Fibroblast of upper back skin (primary cell): ENCODE measurements around the gene IFITM1.
A peak's percentile ranks its signal among the peaks of the same experiment; 100 is the strongest.
"Not testable (repeated sequence)": the region's sequence is repeated elsewhere in the genome, so short reads cannot be mapped to it uniquely, and the experiment has no call there.

Experiments
- DNase-seq: peaks from one replicate; pipeline ENCODE4 v3.0.0-alpha.2; 2013

The IFITM1 gene

GRCh38 chr11:328516-329100 lies 14.8 kb downstream of the IFITM1 start:
- not testable (repeated sequence) for DNase-seq

DNA sequence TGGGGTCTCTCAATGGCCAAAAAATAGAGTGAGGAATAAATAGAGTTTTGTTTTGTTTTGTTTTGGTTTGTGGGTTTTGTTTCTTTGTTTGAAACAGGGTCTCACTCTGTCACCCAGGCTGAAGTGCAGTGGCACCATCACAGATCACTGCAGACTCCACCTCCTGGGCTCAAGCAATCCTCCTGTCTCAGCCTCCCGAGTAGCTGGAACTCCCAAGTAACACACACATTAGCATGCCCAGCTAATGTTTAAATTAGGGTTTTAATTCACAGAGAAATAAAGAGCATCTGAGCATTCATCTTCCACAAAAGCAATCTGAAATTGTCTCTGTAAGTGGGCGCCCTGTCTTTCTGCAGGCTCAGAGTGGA lies 16.0 kb downstream of the IFITM1 start:
- no peak for DNase-seq

DNA sequence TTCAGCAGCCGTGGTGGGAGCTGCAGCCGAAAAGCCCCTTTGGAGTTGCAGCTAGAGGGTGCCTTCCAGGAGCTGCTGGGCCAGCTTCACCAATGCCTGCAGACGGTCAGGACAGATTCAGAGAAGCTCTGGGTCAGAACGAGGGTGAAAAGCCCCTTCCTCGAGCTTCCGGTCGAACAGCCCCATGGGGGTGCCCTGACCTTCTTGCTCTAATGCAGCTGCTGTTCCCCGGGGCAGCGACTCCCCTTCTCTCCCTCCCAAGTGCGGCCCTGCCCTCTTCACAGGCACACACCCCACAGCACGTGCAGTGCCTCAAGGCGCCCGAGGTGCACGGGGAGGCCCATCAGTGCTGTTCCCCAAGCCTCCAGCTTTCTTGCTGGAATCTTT lies 16.5 kb downstream of the IFITM1 start:
- DNase-seq = no peak

DNA sequence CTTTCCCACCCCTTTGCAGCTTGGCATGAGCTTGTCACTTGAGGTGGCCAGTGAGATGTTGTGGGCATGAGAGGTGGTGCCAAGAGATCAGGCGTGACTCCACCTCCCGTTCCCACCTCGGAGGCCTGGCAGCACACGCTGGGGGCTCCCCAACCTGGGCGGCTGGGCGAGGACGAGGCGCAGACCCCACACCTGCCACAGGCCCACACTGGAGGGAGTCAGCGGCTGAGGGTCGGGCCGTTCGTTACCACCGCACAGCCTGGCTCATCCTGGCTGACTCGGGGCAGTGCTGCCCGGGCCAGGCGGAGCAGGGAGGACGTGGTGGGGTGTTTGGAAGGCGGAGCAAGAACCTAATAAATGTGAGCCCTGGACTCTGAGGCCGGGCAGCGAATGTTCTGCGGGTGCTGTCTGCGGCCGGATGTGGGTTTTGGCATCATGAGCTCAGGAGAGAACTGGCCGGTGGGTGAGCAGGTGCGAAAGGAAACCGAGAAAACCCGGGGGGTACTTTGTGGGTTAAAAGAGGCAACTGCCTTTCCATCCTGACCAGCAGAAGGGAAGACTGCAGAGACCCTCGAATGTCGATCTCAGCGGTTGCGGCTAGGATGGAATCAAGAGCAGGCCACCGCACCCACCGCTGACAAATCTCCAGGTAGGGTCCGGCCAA lies 17.0 kb downstream of the IFITM1 start:
- DNase-seq = no peak

DNA sequence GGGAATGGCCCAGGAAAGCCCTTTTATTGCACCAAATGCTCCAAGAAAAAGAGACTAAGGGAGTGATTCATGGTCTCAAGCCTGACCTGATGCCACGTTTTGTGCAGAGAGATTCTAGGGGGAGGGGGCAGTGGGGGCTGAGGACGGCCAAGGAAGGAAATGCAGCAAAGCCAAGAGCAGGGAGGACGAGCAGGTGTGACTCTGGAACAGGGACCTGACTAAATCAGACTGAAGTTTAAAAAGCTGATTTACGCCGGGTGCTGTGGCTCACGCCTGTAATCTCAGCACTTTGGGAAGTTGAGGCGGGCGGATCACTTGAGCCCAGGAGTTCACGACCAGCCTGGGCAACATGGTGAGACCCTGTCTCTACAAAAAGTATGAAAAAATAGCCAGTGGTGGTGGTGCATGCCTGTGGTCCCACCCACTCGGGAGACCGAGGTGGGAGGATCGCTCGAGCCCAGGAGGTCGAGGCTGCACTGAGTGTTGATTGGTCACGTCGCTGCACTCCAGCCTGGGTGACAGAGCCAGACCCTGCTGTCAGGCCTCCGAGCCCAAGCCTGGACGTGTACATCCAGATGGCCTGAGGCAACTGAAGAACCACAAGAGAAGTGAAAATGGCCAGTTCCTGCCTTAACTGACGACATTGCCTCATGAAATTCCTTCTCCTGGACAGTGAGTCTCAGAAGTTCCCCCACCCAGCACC lies 17.7 kb downstream of the IFITM1 start:
- DNase-seq = no peak

- DNase-seq = no peak
Measured at GRCh38 chr11:332651-333480, 19.0 kb downstream of the IFITM1 start.

GRCh38 chr11:333616-334263 lies 19.9 kb downstream of the IFITM1 start:
- not testable (repeated sequence) for DNase-seq

- DNase-seq = peak; percentile 50
Measured at GRCh38 chr11:334264-334994, 20.6 kb downstream of the IFITM1 start.

GRCh38 chr11:335779-336658 lies 22.2 kb downstream of the IFITM1 start:
- peak; percentile 44 for DNase-seq

- DNase-seq = no peak
Measured at GRCh38 chr11:336659-337198, 22.9 kb downstream of the IFITM1 start.

DNA sequence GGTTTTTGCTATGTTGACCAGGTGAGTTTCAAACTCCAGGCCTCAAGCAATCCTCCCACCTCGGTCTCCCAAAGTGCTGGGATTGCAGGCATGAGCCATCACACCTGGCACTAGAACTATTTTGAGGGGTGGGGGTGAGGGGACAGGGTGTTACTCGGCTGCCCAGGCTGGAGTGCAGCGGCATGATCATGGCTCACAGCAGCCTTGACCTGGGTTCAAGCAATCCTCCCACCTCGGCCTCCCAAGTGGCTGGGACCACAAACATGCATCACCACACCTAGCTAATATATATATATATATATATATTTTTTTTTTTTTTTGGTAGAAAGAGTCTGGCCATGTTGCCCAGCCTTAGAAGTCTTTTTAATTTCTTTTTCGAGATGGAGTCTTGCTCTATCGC lies 23.9 kb downstream of the IFITM1 start:
- DNase-seq = no peak

- no peak for DNase-seq
Measured at GRCh38 chr11:339963-340362, 26.1 kb downstream of the IFITM1 start.

- DNase-seq = no peak
Measured at GRCh38 chr11:340539-341512, 27.0 kb downstream of the IFITM1 start.

DNA sequence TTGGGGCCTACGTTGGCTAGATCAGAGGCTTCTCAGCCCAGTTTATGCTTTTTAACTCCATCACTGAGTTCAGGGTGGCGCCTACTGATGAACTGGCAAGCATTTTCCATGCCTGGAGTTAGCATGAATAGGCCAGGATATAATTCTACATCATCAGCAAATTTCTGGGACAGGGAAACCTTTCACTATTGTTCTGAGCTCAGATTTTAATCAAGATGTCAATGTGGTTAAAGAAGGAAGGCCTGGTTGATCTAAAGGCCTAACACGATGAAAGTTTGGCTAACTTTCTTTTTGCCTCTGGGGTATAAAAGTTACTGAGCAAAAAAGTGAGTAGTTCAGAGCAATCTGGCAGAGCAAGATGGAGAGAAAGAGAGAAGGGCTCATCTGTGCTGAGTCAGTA lies 28.5 kb downstream of the IFITM1 start:
- no peak for DNase-seq

- DNase-seq = no peak
Measured at GRCh38 chr11:344836-345578, 31.2 kb downstream of the IFITM1 start.

DNA sequence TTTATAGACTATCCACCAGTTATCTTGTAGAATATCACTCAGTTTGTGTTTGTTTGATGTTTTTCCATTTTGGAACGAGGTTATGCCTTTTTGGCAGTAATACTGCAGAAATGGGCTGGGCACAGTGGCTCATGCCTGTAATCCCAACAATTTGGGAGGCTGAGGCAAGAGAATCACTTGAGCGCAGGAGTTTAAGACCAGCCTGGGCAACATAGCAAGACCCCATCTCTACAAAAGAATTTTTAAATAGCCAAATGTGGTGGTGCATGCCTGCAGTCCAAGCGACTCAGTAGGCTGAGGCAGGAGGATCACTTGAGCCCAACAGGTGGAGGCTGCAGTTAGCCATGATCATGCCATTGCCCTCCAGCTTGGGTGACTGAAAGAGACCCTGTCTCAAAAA lies 32.7 kb downstream of the IFITM1 start:
- no peak for DNase-seq

- DNase-seq = not testable (repeated sequence)
Measured at GRCh38 chr11:349270-349954, 35.6 kb downstream of the IFITM1 start.

GRCh38 chr11:350033-350722 lies 36.3 kb downstream of the IFITM1 start:
- DNase-seq = not testable (repeated sequence)
